HG02870 (cell line): Measurements from ENCODE around the gene SIK2.
"Not testable (repeated sequence)": the region's sequence is repeated elsewhere in the genome, so short reads cannot be mapped to it uniquely, and the experiment has no call there.

ENCODE experiments used
- ATAC-seq: cut with Tn5 transposase; IDR thresholded peaks from one replicate; pipeline ENCODE4 v1.9.1; 2021; ENCODE audit warnings: mild to moderate bottlenecking, moderate library complexity; ENCODE audit not compliant: unreplicated experiment

The SIK2 gene

GRCh38 chr11:111620518-111620917 is 18.3 kb downstream of the SIK2 start:
- no peak for ATAC-seq

- no peak for ATAC-seq
Observed at GRCh38 chr11:111623527-111624030, 21.3 kb downstream of the SIK2 start.

GRCh38 chr11:111624608-111625007 is 22.4 kb downstream of the SIK2 start:
- no peak for ATAC-seq

GRCh38 chr11:111627591-111627990 is 25.3 kb downstream of the SIK2 start:
- ATAC-seq: no peak

GRCh38 chr11:111629499-111629898 is 27.2 kb downstream of the SIK2 start:
- ATAC-seq: no peak

- no peak for ATAC-seq
Observed at GRCh38 chr11:111631024-111631665, 28.9 kb downstream of the SIK2 start.

- no peak for ATAC-seq
Observed at GRCh38 chr11:111631666-111632039, 29.4 kb downstream of the SIK2 start.

- ATAC-seq: no peak
Observed at GRCh38 chr11:111632516-111633220, 30.4 kb downstream of the SIK2 start.

- no peak for ATAC-seq
Observed at GRCh38 chr11:111633248-111633647, 31.0 kb downstream of the SIK2 start.

- ATAC-seq: no peak
Observed at GRCh38 chr11:111633756-111634362, 31.6 kb downstream of the SIK2 start.

- ATAC-seq: no peak
Observed at GRCh38 chr11:111634981-111635705, 32.9 kb downstream of the SIK2 start.

- no peak for ATAC-seq
Observed at GRCh38 chr11:111635706-111636045, 33.4 kb downstream of the SIK2 start.

GRCh38 chr11:111637885-111638284 is 35.6 kb downstream of the SIK2 start:
- no peak for ATAC-seq

GRCh38 chr11:111639226-111639925 is 37.1 kb downstream of the SIK2 start:
- ATAC-seq: no peak

- no peak for ATAC-seq
Observed at GRCh38 chr11:111641339-111642015, 39.2 kb downstream of the SIK2 start.

GRCh38 chr11:111642542-111642941 is 40.3 kb downstream of the SIK2 start:
- ATAC-seq: no peak

- ATAC-seq: no peak
Observed at GRCh38 chr11:111644922-111645321, 42.7 kb downstream of the SIK2 start.

GRCh38 chr11:111645657-111646316 is 43.5 kb downstream of the SIK2 start:
- no peak for ATAC-seq

- not testable (repeated sequence) for ATAC-seq
Observed at GRCh38 chr11:111651336-111651735, 49.1 kb downstream of the SIK2 start.

GRCh38 chr11:111652184-111652583 is 49.9 kb downstream of the SIK2 start:
- ATAC-seq: no peak
